Measurements from ENCODE around the gene MPG. TPM values are rescaled to one million over a fixed set of nuclear protein-coding genes. Genes with fewer than 3 reads are reported as not detected.

MPG gene
- polyA plus RNA-seq, 3 donors: 32.5 to 86.9 (median 70.6) TPM

GRCh38 chr16:114327-114726 lies 36.3 kb downstream of the MPG start:
- H3K27me3 ChIP-seq (ENCODE audit: control insufficient read depth in 2 of 2, insufficient read depth in 2 of 2, low read length in 2 of 2): no peaks in the 10 kb centered on the region
- no peak overlapping the region for H3K4me2 ChIP-seq (replicated peaks; ENCODE audit: extremely low read depth, low read length, poor library complexity, severe bottlenecking)
- H3K36me3 ChIP-seq (replicated peaks in 1 of 2; ENCODE audit: control insufficient read depth in 1 of 2, insufficient read depth in 2 of 2, low read length in 2 of 2): peaks cover 18 to 59% of the 10 kb centered on the region in 2 donors
- H3K36me3 Mint-ChIP-seq: peaks cover 57 to 66% of the 10 kb centered on the region in 2 donors
- H3K27ac ChIP-seq (ENCODE audit: low read depth in 1 of 2, low read length in 2 of 2): no peak overlapping the region
- H3K27me3 Mint-ChIP-seq (ENCODE audit: low read depth in 3 of 3): no peaks in the 10 kb centered on the region
- H3K4me1 Mint-ChIP-seq: peaks cover 6% of the 10 kb centered on the region
- no peaks in the 10 kb centered on the region for H3K9me3 ChIP-seq (replicated peaks in 1 of 2; ENCODE audit: control insufficient read depth in 1 of 2, insufficient read depth in 1 of 2, low read length in 2 of 2)
- H2AFZ ChIP-seq (ENCODE audit: insufficient read depth, low read depth, low read length, poor library complexity, severe bottlenecking): no peak overlapping the region
- no peak for TF ChIP-seq CTCF (IDR thresholded peaks at IDR 0.05)
- no peaks in the 10 kb centered on the region for H3K79me2 ChIP-seq (ENCODE audit: insufficient read depth, low read length)
- H3K4me1 ChIP-seq (ENCODE audit: control insufficient read depth in 1 of 2, insufficient read depth in 2 of 2, low read length in 2 of 2): peaks cover 2 to 5% of the 10 kb centered on the region in 2 donors
- no peak overlapping the region for H3K4me3 ChIP-seq (replicated peaks in 1 of 3; ENCODE audit: low read depth in 2 of 3, low read length in 3 of 3)
- intact Hi-C loops (cut with micrococcal nuclease): no loop called here
- H4K20me1 ChIP-seq (ENCODE audit: insufficient read depth, low read length): no peaks in the 10 kb centered on the region
- no peak overlapping the region for H3K27ac Mint-ChIP-seq
- no peak for DNase-seq
- WGBS (ENCODE audit: insufficient coverage): no CpG with 5 or more reads among the region's 2 CpGs
- no peaks in the 10 kb centered on the region for H3K9me3 Mint-ChIP-seq
- no peak overlapping the region for H3K4me3 Mint-ChIP-seq
- H3K9ac ChIP-seq (ENCODE audit: insufficient read depth, low read length, poor library complexity, severe bottlenecking): no peak overlapping the region

GRCh38 chr16:116015-116414 lies 38.0 kb downstream of the MPG start:
- Histone ChIP-seq H3K27ac (ENCODE audit: low read depth in 1 of 2, low read length in 2 of 2) (no peak overlapping the region), H3K79me2 (ENCODE audit: insufficient read depth, low read length) (no peaks in the 10 kb centered on the region), H3K4me1 (ENCODE audit: control insufficient read depth in 1 of 2, insufficient read depth in 2 of 2, low read length in 2 of 2) (peaks cover 2 to 5% of the 10 kb centered on the region in 2 donors), H3K9ac (ENCODE audit: insufficient read depth, low read length, poor library complexity, severe bottlenecking) (no peak overlapping the region), H3K4me2 (replicated peaks; ENCODE audit: extremely low read depth, low read length, poor library complexity, severe bottlenecking) (no peak overlapping the region), H3K36me3 (replicated peaks in 1 of 2; ENCODE audit: control insufficient read depth in 1 of 2, insufficient read depth in 2 of 2, low read length in 2 of 2) (peaks cover 6 to 47% of the 10 kb centered on the region in 2 donors), H4K20me1 (ENCODE audit: insufficient read depth, low read length) (no peaks in the 10 kb centered on the region), H3K4me3 (replicated peaks in 1 of 3; ENCODE audit: low read depth in 2 of 3, low read length in 3 of 3) (no peak overlapping the region), H3K9me3 (replicated peaks in 1 of 2; ENCODE audit: control insufficient read depth in 1 of 2, insufficient read depth in 1 of 2, low read length in 2 of 2) (no peaks in the 10 kb centered on the region), H3K27me3 (ENCODE audit: control insufficient read depth in 2 of 2, insufficient read depth in 2 of 2, low read length in 2 of 2) (no peaks in the 10 kb centered on the region), H2AFZ (ENCODE audit: insufficient read depth, low read depth, low read length, poor library complexity, severe bottlenecking) (no peak overlapping the region)
- 76% methylated on average over 3 of the region's 7 CpGs for WGBS (ENCODE audit: insufficient coverage)
- H3K9me3 Mint-ChIP-seq: no peaks in the 10 kb centered on the region
- H3K4me1 Mint-ChIP-seq: peaks cover 6% of the 10 kb centered on the region
- no peak overlapping the region for H3K4me3 Mint-ChIP-seq
- H3K27me3 Mint-ChIP-seq (ENCODE audit: low read depth in 3 of 3): no peaks in the 10 kb centered on the region
- intact Hi-C loops (cut with micrococcal nuclease): no loop called here
- DNase-seq: no peak
- H3K27ac Mint-ChIP-seq: no peak overlapping the region
- peaks cover 48 to 60% of the 10 kb centered on the region in 2 donors for H3K36me3 Mint-ChIP-seq
- TF ChIP-seq CTCF (IDR thresholded peaks at IDR 0.05): no peak
